GM18867 (cell line): ENCODE results near the gene SPX.

Source experiments
- ATAC-seq: cut with Tn5 transposase; IDR thresholded peaks from one replicate; pipeline ENCODE4 v1.9.1; 2021; ENCODE audit warnings: mild to moderate bottlenecking, moderate library complexity; ENCODE audit not compliant: unreplicated experiment

SPX gene, protein sequence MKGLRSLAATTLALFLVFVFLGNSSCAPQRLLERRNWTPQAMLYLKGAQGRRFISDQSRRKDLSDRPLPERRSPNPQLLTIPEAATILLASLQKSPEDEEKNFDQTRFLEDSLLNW

DNA sequence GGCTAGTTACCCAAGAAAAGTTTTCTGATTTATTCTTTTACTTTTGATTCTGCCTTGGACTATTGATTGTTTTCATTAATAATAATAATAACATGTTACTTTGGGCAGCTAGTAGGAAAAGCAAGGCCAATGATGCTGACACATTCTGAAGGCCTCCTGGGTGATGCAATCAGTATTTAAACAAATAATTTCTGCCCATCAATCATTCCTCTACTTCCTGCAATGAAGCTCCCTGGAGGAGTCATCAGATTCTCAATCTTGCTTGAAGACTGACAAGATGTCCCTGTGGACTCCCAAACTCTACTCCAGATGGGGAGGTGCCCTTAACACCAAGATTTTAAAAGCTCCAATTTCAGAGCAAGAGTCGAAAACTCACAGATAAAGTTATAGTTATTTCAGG, at the start of gene SPX:
SPX (plus strand) TSS at position 244 of the 400 bp plus-strand sequence. CDS start 177 bp downstream, outside the sequence.
- ATAC-seq, result no peak

DNA sequence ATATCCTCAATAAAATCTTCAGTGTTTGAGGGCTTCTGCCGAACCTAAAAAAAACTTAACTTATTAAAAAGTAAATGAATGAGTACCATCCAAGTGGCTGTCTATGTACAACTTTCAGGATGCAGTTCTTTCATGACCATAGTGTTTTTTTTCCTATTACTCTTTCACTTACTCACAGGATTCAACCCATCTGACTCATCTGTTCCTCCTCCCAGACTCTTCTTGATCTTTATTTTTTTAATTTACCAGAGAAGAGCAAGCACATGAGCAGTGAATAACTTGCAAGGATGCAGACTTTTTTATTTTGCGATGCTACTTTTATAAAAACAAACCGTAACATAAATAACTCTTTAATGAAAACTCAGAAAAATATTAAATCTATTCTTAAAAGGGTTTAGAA, 49.1 kb upstream of the SPX start:
- ATAC-seq, result no peak

DNA sequence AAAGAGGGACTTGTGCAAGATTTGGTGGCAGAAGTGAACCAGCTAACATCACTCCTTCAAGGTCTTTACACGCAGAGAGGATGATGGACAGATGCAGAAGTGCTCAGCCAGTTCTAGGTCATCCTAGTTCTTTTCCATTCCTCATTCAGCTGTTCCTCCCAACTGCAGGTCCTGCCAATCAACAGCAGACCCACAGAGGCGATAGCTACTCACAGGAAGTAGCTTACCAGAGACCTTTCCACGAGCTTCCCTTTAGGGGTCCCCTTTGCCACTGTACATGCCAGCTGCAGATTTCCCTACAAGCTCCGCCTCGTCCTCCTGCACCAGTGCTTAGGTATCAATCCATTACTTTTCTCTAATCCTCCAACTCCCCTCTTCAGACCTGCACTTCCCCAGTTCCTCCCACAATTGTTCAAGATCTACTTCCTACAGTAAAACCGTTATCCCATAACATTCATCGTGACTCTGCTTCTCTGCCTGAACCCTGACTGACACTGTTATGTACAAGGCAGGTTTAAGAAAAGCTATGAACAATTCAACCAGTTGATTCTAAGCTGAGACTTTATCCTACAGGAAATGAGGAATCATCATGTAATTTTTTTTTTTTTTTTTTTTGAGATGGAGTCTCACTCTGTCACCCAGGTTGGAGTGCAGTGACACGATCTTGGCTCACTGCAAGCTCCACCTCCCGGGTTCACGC, 47.2 kb upstream of the SPX start:
- no peak for ATAC-seq

DNA sequence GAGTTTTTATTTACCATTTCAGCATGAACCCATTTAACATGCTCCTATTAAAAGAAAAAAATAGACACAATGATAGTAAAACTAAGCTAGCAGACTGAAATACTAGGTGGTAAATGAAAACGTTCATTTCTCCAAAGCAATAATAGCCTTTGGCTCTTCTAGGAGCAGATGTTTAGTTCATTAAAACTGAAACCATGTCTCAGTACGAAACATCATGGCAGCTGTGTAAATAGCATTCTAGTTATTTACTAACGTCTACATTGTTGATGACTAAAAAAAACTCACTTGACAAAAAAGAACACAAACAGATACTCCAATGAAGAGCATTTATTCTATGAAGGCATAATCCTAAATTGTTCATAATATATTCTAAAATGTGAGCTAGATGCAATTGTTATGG, 42.6 kb upstream of the SPX start:
- no peak for ATAC-seq

DNA sequence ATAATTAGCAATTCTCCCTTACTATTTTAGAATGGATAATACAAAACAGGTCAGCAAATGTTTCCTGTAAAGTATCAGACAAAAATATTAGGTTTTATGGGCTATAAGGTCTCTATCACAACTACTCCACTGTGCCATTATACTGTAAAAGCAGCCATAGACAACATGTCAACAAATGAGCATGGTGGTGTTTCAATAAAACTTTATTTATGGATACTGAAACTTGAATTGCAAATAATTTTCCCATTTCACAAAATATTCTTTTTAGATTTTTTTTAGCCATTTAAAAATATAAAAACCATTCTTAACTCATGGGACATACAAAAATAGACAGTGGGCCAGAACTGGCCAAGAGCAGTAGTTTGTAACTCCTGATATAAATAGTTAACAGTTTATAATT, 40.1 kb upstream of the SPX start:
- ATAC-seq, result no peak

DNA sequence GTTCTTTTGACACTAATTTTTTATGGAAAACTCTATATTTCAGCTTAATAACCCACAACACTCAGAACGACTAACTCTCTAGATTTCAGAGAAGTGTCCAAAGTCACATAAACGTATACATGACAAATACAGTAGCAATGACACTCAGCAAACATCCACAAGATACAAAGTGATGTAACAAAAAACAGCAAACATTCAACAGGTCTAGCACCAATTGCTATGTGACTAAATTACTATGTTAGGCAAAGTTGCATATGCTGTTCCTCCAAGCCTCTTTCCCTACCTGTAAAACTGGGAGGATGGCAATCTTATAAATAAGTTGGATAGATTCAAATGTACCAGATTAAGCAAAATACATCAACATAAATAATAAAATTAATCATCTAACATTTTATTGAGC, 26.3 kb upstream of the SPX start:
- ATAC-seq, result no peak

DNA sequence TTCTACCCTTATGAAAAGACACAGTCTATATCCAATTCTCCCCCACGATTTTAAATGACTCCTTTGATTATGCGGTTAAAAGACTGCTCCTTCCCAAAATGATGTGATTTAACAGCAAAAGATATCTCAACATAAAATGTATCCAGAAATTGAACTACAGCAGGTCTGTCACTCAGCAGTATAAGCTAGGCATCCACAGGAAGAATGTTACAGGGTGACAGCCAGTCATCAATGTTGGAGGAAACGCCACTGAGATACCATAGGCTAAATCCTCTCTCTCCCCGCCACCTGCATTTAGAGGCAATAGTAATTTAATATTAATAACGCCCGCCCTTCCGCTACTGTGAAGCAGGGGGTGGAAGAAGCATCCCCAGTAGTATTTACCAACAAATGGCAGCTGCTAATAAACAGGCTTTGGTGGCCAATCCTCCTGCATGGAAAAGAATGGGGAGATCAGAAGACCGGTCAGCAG, 25.3 kb upstream of the SPX start:
- ATAC-seq, result no peak

DNA sequence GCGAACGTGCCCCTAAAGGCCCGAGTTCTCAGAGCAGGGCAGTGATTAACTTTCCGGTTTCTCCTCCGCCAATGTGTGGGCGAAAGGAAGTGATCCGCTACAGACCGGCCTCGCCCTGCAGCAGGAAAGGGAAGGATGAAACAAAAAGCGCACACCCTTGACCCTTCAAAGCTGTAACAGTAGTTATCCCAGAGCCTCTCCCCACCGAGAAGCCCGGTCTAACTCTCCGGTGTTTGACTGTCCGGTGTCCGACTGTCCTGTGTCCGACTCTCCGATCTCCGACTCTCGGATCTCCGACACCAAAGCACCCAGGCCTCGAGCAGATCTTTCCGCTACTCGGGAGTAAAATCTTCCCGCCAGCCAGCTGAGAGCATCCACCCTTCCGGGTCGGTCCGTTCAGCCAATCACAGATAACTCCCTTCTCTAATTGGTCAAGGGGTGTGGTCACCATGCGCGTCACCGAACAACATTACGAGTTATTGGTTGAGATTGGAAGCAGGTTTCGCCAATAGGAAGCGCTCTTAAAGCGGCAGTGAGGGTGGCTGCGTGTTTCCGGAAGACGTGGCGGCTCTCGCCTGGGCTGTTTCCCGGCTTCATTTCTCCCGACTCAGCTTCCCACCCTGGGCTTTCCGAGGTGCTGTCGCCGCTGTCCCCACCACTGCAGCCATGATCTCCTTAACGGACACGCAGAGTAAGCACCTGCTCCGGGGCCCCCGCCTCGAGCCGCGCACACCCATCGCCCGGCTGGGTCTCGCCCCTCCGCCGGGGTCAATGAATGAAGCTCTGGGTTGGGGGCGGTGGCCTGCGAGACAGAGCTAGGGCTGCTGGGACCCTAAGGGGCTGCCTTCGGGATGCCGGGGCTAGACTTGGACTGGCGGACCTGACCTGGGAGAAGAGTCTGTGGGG, 24.6 kb upstream of the SPX start, which contains the start of the genes GOLT1B and RECQL:
GOLT1B (plus strand) TSS at position 532 of the 906 bp plus-strand sequence; CDS start at position 667, 135 bp downstream.
RECQL (minus strand) TSS at position 378 of the 906 bp plus-strand sequence. CDS start 2,065 bp downstream, outside the sequence.
- peak; percentile 99 for ATAC-seq

DNA sequence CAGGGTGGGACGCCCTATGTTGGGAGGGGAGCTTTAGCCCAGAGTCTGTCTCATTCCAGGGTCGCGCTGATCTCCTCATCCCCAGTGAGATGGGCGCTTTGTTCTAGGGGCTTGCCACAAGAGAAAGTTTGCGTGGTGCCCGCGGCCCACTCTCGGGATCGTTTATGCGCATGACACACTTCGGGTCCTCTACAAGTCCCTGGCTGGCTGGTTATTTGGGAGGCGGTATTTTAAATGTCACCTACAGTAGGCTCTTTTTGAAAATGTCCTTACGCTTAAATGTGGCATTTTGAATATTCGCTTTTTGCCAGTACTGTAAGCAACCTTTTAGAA, 24.0 kb upstream of the SPX start:
- ATAC-seq, result peak; percentile 9

DNA sequence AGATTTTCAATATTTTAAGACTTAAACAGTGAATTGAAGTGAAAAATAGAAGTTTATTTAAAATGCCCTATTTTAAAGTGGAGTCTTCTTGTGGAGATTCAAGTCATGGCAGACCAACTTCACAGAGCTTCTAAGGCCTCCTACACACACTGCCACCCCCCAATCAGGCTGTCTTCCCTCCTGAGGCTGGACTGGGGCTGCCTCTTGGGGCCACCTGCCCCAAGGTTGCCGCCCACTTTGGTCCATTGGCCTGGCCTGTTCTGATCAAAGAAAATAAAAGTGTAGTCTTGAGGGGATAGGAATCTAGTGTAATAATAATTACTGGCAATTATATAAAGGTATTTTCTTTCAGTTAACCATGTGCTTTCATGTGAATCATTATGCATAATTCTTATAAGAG, 23.2 kb upstream of the SPX start:
- no peak for ATAC-seq

DNA sequence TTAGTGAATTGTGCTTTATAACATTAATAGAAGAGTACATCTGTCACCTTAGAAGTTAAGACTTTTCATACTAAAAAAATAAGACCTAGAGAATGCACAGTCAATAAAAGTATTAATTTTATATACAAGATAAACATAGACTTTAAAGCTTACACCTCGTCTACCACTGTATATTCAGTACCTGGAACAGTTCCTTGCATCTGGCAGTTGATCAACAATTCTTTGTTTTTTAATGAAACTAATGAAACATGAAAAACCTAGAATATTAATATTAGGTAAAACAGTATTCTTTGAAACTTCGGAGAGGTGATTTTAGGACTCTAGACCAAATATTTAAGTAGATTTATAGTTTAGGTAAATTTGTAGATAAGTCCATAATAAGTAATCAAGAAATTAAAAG, 20.2 kb upstream of the SPX start:
- ATAC-seq, result no peak

DNA sequence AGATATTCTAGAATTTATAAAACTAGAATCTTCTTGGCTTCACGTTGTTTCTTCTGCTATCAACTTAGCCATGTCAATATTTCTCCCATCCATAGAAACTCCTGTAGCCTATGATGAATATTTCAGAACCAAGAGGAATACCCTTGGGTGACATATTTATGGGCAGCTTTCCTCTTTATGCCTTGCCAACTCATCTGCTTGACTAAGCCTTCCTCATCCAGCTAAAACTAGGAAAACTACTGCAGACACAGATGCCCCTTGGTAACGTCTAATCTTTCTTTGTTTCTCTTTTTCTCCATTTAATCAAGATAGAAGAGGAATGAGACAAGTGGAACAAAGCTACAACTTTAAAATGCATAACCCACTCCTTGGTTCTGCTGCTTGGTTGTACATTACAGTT, 18.2 kb upstream of the SPX start:
- ATAC-seq, result no peak

DNA sequence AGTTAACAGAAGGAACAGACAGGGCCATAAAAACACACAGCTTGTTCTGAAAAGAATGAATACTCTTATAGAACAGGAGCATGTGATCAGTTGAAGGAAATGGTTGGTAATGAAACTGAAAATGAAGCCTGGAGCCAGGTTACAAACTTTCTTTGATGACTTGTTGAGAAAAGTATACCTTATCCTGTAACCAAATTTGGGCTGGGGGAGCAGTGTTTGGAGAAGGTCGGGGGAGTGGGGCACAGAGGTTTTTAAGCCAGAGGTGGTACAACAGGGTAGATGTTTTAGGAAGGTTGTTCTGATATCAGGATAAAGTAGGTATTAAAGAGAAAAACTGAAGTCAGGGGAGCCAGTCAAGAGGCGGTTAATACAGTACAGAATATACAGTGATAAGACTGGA, 16.3 kb upstream of the SPX start:
- peak; percentile 94 for ATAC-seq

DNA sequence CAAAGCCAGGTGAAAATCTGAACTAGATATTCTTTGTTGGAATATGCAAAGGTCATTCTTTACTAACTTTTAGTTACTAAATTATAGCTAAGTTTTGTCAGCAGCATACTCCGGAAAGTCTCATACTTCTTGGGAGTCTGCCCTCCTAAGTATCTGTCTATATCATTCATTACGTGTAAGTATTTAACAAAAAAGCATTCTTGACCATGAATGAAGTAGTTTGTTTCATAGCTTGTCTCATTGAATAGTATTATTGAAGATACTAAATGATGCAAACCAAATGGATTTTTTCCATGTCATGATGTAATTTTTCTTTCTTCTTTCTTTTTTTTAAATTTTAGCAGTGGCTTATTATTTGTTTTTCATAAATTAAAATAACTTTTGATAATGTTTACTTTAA, 9.8 kb upstream of the SPX start:
- ATAC-seq, result no peak

DNA sequence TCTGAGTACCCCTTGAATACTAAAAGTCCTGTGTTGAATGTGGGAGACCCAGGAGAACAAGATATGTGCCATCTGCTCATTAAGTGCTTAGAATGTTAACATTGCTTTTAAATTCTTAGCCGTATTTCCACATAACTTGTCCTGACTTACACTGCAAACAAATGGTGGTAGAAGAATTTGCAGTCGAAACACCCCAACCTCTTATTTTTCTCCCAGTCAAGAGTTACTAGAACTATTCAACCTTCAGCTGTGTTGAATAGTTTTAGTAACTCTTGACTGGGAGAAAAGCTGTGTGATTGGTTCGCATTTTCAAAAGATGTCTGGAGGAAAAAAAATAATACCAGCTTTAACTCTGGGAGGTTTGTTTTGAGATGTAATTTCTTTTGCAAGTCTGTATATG, 7.6 kb upstream of the SPX start:
- no peak for ATAC-seq

DNA sequence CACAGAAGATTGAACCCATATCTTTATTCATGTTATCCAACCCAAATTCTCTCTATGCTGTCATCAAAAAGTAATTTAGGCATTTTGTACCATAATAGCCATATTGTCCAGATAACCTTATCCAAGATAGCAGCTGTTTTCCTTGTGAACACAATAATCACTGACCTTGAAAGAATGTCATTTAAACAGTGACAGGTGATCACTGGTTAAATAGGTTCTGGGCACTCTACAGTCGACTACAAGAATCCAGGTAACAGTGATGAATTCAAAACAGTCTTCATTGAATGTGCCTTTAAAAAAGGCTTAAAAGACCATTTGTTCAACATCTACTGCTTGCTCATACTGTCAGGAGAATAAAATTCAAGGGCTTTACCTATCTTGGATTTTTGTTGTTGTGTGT, 4.6 kb upstream of the SPX start:
- ATAC-seq, result no peak

DNA sequence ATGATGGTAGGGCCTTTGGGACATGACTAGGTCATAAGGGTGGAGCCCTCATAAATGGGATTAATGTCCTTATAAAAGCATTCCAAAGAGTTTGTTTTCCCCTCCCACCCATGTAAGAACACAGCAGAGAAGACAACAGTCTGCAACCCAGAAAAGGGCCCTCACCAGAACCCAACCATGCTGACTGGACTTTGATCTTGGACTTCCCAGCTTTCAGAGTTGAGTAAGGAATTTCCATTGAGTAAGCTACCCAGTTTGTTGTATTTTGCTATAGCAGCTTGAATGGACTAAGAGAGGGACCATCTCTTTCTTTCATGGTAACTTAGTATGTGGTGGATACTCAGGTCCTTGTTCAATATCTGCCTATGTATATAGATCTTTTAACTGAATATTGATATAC, 2.9 kb upstream of the SPX start:
- no peak for ATAC-seq

DNA sequence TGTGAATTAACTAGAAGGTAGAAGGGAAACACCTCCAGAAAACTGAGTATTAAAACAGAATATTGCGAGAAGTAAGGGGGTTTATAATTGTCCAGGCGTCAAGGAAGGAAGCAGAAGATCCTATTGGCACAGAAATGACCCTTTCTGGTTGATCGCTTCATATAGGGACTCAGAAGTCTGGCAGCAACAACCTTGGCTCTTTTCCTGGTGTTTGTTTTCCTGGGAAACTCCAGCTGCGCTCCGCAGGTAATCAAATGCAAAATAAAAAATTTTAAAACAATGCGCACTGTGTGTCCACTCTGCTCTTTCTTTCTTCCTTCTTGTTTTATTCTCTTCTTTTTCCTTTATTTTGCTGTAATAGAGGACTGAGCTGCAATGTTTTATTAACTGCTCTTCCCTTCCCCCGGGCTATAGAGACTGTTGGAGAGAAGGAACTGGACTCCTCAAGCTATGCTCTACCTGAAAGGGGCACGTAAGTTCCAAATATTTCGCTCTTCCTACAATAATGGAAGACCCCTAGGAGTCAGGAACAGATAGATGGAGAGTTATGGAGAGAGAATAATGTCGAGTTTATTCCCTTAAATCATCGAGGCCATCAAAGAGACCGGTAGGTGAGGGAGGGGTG, 737 bp downstream of the SPX start:
- no peak for ATAC-seq

DNA sequence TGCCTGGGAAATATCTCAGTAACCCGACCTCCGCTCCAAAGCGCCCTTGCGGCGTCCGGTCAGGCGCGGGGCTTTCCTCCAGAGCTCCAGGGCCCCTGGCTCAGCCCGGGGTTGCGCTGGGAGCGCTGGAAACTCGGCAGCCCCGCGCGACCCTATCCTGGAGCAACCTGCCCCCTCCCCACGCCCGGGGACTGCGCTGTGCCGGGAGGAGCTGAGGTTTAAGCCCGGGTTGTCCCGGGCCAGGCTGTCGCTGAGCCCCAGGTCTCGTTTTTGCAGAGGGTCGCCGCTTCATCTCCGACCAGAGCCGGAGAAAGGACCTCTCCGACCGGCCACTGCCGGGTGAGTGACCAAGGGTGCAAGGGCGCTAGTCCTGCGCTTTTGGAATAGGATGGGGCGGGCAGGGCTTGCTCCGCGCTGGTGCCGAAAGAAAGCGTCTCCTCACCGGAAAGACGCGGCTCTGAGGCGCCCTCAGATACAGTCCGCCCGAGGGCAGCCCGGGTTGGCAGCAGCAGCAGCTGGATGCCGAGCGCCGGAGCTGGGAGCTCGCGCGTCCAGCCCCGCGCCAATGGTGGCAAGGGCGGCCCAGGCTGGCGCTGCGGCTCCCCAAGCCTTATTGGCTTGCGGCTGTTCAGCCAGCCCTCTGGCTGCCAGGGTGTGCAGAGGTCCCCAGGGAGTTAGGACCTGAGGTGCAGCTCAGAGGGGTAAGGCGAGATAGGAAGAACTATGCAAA, 1.5 kb downstream of the SPX start:
- peak; percentile 96 for ATAC-seq

DNA sequence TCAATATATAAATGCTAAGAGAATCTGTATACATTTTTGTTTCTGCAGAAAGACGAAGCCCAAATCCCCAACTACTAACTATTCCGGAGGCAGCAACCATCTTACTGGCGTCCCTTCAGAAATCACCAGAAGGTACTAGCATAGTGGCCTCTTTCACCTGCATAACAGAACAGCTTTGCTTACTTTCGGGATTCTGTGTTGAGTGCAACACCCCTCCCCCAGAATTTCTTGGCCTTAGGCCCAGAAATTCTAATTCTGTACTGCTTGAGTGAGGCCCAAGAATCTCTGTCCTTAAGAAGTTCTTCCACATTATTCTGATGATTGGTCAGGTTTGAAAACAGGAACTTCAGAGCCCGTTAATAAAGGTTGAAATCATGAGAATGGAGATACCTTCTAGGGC, 2.9 kb downstream of the SPX start:
- no peak for ATAC-seq

DNA sequence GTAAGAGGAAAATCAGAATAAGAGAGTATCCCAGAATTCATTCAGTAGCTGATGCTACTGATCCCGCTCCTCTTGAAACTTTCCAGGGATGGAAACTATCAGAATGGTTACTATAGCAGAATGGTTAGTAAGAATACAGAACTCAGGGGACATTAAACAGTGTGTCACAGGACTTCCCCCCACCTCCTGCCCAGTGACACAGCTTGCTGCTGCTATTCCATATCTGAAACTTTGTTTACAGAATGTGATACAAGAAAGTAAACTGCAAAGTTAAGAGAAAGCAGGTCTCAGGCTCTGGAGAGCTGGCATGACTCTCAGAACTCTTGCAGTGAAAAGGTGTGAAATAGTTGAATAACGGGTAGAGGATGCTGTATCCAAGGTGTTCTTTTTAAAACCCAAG, 3.4 kb downstream of the SPX start:
- no peak for ATAC-seq
